ENCODE measurements around the gene TAB3.

The TAB3 gene

GRCh38 chrX:30874851-30875250 lies 14.2 kb downstream of the TAB3 start:
- no peak for TF ChIP-seq GATA2 (IDR thresholded peaks at IDR 0.05; ENCODE audit: low read depth, low read length)
- TF ChIP-seq GATA3 (IDR thresholded peaks at IDR 0.05; ENCODE audit: low read depth, low read length) = no peak

DNA sequence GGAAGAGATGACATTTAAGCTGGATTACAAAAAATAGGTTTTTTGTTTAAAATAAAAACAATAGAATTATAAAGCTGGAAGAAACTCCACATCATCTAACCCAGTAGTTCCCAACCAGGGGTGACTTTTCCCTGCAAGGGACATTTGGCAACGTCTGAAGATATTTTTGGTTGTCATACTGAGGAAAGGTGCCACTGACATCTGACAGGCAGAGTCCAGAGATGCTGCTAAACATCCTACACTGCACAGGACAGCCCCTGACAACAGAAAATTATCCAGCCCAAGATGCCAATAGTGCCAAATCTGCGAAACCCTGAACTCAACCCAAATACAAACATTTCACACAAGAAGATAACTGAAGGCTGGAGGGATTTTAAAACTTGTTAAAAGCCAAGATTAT lies 18.5 kb downstream of the TAB3 start:
- TF ChIP-seq GATA3 (IDR thresholded peaks at IDR 0.05; ENCODE audit: low read depth, low read length) (no peak), GATA2 (IDR thresholded peaks at IDR 0.05; ENCODE audit: low read depth, low read length) (no peak)

DNA sequence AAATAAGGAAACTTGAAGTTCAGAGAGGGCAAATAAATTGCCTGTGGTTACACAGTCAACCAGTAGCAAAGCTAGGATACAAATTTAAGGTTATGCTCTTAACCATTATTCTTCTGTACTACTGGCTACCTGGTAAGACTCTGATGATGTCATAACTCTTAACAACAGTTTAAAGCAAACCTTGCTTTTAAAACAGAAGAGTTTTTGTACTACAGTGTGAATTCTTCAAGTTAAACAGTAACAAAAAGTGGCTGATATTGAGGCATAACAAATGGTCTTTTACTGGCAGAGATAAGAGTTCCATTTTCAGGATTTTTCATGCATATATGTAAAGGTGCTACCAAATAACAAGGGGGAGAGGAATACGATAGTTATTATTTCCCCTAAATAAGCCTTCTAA lies 23.4 kb downstream of the TAB3 start:
- no peak for TF ChIP-seq GATA2 (IDR thresholded peaks at IDR 0.05; ENCODE audit: low read depth, low read length)

- TF ChIP-seq GATA2 (IDR thresholded peaks at IDR 0.05; ENCODE audit: low read depth, low read length) (no peak), GATA3 (IDR thresholded peaks at IDR 0.05; ENCODE audit: low read depth, low read length) (no peak)
Observed at GRCh38 chrX:30865015-30865414, 24.0 kb downstream of the TAB3 start.

- no peak for TF ChIP-seq GATA3 (IDR thresholded peaks at IDR 0.05; ENCODE audit: low read depth, low read length)
- no peak for TF ChIP-seq GATA2 (IDR thresholded peaks at IDR 0.05; ENCODE audit: low read depth, low read length)
Observed at GRCh38 chrX:30864383-30864785, 24.7 kb downstream of the TAB3 start.

GRCh38 chrX:30863974-30864373 lies 25.1 kb downstream of the TAB3 start:
- TF ChIP-seq GATA3 (IDR thresholded peaks at IDR 0.05; ENCODE audit: low read depth, low read length) (no peak), GATA2 (IDR thresholded peaks at IDR 0.05; ENCODE audit: low read depth, low read length) (no peak)

DNA sequence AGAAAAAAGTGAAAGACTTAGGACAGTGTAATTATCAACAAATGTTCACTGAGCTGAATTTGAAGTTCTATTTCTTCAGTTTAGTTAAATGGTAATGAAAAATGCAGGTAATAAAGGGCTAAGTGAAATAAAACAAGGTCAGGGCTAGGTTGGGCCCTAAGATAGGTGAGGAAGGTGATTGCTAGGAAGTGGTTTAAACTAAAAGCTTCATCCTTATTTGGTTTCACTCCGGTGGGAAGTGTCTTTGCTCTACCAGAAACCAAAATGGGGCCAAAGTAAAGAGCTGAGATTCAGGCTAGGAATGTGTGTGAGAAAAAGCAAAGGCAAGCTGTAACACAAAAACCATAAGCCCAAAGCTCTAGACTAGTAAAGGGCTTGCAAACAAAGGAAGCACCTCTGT lies 31.0 kb downstream of the TAB3 start:
- TF ChIP-seq GATA2 (IDR thresholded peaks at IDR 0.05; ENCODE audit: low read depth, low read length) = no peak

- TF ChIP-seq GATA2 (IDR thresholded peaks at IDR 0.05; ENCODE audit: low read depth, low read length) (no peak), GATA3 (IDR thresholded peaks at IDR 0.05; ENCODE audit: low read depth, low read length) (no peak)
Observed at GRCh38 chrX:30851449-30851848, 37.6 kb downstream of the TAB3 start.

DNA sequence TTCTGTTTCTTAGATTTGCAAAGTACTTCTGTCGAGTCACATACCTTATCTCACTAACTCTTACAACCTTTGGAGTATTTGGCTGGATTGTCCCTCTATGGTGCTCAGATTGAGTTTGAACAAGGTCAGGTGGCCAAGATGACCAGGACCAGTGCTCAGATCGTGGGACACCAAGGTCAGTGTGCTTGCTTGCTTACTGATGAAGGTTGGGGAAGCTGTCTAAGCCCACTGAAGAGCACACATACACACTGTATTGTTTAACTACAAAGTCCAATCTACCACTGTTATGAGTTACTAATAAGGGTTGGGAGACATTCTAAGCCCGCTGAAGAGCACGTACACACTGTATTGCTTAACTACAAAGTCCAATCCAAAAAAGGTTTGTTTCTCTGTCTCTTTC lies 53.7 kb downstream of the TAB3 start:
- TF ChIP-seq GATA3 (IDR thresholded peaks at IDR 0.05; ENCODE audit: low read depth, low read length) = no peak
- no peak for TF ChIP-seq GATA2 (IDR thresholded peaks at IDR 0.05; ENCODE audit: low read depth, low read length)

GRCh38 chrX:30833896-30834295 lies 55.2 kb downstream of the TAB3 start:
- no peak for TF ChIP-seq GATA2 (IDR thresholded peaks at IDR 0.05; ENCODE audit: low read depth, low read length)
- TF ChIP-seq GATA3 (IDR thresholded peaks at IDR 0.05; ENCODE audit: low read depth, low read length) = no peak

DNA sequence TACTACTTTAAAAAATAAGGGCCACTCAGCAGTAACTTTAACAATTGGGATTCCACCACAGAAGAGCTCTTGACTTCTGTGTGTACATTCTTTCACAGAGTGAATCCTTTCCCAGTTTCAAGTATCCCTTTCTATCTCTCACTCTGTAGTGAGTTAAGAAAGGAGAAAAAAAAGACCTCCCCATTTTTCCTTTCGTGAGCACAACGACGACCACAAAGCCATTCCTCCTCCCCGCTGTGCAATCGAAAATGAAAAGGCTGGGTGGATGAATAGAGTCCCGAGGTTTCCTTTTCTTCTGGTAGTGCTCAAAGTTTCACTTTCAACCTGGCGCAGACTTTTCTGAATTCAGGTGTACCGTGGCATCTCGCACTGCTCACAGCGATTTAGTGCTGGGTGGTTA lies 58.0 kb downstream of the TAB3 start:
- no peak for TF ChIP-seq GATA3 (IDR thresholded peaks at IDR 0.05; ENCODE audit: low read depth, low read length)

DNA sequence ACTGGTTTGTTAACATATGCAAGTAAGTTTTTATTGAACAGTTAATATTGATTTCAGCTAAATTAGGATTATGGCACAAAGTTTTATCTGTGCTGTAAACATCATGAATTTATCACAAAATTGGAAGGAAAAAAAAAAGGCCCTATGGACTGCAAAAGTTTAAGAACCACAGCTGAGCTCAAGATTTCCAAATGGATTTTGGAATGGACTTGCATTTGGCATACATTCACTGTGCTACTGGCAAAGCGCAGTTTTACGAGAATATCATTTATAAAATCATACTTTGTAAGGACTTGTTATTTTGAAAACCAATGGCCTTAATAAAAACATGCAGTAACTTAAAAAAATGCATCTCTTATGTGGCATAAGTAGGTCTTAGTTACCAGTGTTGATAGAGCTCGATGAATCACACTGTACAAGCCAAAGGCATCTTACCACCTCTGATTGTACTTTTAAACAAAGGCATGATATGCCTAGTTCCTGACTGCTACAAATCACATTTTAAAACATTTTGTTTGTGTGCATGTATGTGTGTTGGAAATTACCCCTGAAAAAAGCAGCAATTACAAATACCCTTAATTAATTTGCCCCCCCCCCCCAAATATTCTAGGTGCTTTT lies 58.6 kb downstream of the TAB3 start:
- TF ChIP-seq GATA2 (IDR thresholded peaks at IDR 0.05; ENCODE audit: low read depth, low read length) (no peak), GATA3 (IDR thresholded peaks at IDR 0.05; ENCODE audit: low read depth, low read length) (no peak)

GRCh38 chrX:30824275-30824674 lies 64.8 kb downstream of the TAB3 start:
- TF ChIP-seq GATA2 (IDR thresholded peaks at IDR 0.05; ENCODE audit: low read depth, low read length) (no peak), GATA3 (IDR thresholded peaks at IDR 0.05; ENCODE audit: low read depth, low read length) (no peak)

GRCh38 chrX:30822764-30823163 lies 66.3 kb downstream of the TAB3 start:
- TF ChIP-seq GATA2 (IDR thresholded peaks at IDR 0.05; ENCODE audit: low read depth, low read length) (no peak), GATA3 (IDR thresholded peaks at IDR 0.05; ENCODE audit: low read depth, low read length) (no peak)

GRCh38 chrX:30822068-30822681 lies 66.9 kb downstream of the TAB3 start:
- TF ChIP-seq GATA3 (IDR thresholded peaks at IDR 0.05; ENCODE audit: low read depth, low read length) (no peak), GATA2 (IDR thresholded peaks at IDR 0.05; ENCODE audit: low read depth, low read length) (no peak)

- TF ChIP-seq GATA3 (IDR thresholded peaks at IDR 0.05; ENCODE audit: low read depth, low read length) (no peak), GATA2 (IDR thresholded peaks at IDR 0.05; ENCODE audit: low read depth, low read length) (no peak)
Observed at GRCh38 chrX:30821116-30821515, 67.9 kb downstream of the TAB3 start.
